HL-60/S4 treated with phorbol 12-myristate 13-acetate at 8.2 ng/mL for 4 days and 3 days (cell line): ENCODE results near the gene CD63.

ENCODE experiments used
- in situ Hi-C: fragments of 300-500 bp; cut with MboI; formaldehyde crosslinking; loops from 2 replicates; pipeline ENCODE4 v1.15.0; 2022; ENCODE audit warnings: low sequenced_read_pairs

The CD63 gene

GRCh38 chr12:55707841-55708694, 20.7 kb downstream of the CD63 start, which contains the start of gene ITGA7:
ITGA7 (minus strand) TSS chr12:55707904; CDS start chr12:55707682, 222 bp downstream.
- in situ Hi-C loops = no loop called here

- in situ Hi-C loops = no loop called here
Observed at GRCh38 chr12:55707219-55707671, 21.6 kb downstream of the CD63 start.

- in situ Hi-C loops = no loop called here
Observed at GRCh38 chr12:55706568-55707218, 22.1 kb downstream of the CD63 start.

- in situ Hi-C loops = no loop called here
Observed at GRCh38 chr12:55705782-55706402, 22.9 kb downstream of the CD63 start.

DNA sequence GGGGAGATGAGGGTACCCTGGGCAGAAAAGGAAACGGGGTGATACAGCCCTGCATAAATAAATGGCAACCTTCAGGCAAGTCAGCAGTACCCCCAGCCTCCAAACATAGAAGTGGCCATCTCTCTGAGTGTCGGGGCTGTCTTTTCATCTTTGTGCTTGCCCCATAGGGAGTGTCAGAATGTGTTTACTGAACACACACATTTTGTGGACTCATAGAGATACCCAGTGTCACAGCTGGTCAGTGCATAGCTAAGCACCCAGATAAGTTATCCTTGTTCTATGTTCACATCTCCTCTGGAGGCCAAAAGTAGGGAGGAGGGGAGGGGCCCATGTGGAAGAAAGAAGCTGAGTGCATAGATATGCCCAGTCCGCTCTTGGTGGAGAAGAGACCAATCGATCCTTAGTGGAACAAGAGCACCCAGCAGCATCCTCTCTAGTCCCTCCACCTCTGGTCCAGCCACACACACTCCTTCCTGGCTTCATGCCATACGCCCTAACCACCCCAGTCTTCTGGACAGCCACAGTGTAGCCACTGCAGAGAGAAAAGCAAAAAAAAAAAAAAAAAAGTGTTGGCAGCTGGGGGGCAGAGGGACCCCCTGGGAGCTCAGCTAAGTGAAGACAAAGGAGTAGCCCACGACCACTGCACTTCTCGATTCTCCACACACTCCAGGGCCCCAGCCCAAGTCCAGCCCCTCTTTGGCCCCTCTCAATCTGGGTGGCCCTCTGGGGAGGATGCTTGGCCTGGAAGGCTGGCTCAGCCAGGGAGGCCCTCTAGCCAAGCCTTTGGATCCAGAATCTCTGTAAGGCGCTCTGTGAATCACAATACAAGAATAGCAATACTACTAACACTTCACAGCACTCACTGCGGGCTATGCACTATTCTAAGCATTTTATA, 23.7 kb downstream of the CD63 start:
- in situ Hi-C loops = no loop called here

DNA sequence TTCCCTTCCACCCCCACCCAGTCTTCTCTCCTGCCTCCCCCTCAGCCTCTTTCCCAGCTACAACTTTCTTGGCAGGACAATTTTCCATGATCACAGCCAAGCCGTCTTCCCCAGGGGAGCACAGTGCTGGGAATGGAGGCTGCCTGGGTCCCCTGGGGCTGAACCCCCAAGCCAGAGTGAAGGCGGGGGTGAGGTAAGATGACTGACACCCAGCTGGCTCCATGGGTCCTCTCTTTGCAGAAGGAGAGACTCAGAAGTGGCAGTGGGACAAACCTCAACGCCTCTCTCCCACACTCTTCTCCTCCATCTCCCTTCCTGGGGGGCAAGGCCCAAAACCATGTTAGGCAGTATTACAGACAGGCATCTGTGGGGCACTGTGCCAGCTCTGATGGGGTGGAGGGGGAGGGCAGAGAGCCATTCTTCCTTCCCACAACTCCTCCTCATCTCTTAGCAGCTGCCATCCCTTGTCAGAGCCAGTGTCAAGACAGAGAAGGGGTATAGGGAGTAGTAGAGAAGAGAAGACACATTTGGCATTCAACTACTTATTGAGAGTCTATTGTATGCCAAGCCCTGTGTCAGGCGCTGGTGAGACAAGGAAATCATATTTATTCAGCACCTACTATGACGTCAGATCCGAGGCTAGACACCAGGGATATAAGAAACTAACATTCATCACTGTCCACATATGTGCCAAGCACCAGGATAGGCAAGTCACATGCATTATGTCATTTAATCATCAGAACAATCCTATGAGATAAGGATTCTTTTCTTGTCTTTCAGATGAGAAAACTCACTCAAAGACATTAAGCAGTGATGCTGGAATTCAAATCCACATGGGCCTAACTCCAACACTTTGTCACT, 24.7 kb downstream of the CD63 start:
- in situ Hi-C loops = no loop called here

DNA sequence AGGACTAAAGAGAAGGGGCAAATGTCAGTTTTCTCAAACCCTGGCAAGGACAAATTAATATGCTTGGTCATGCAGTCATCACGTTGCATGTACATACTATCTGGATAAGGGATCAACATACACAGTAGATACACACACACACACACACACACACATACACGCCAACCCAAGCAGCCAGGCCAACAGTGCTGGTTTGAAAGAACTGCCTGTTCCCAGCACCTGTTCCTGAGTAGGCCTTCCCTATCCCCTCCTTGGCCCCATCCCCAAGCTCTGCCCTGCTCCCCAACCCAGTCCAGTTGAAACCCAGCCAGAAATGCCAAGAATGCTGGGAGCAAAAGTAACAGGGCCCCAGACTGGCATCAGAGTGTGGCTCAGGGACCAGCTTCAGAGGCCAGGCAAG, 25.5 kb downstream of the CD63 start:
- in situ Hi-C loops = no loop called here

GRCh38 chr12:55702861-55703260, 25.9 kb downstream of the CD63 start:
- in situ Hi-C loops = no loop called here

- in situ Hi-C loops = no loop called here
Observed at GRCh38 chr12:55700255-55701018, 28.4 kb downstream of the CD63 start.

- in situ Hi-C loops = no loop called here
Observed at GRCh38 chr12:55699471-55700055, 29.2 kb downstream of the CD63 start.

GRCh38 chr12:55698965-55699364, 29.8 kb downstream of the CD63 start:
- in situ Hi-C loops = no loop called here

- in situ Hi-C loops = no loop called here
Observed at GRCh38 chr12:55698241-55698955, 30.4 kb downstream of the CD63 start.

- in situ Hi-C loops = no loop called here
Observed at GRCh38 chr12:55697686-55698085, 31.1 kb downstream of the CD63 start.

GRCh38 chr12:55696796-55697462, 31.9 kb downstream of the CD63 start:
- in situ Hi-C loops = no loop called here

- in situ Hi-C loops = no loop called here
Observed at GRCh38 chr12:55696141-55696540, 32.7 kb downstream of the CD63 start.

DNA sequence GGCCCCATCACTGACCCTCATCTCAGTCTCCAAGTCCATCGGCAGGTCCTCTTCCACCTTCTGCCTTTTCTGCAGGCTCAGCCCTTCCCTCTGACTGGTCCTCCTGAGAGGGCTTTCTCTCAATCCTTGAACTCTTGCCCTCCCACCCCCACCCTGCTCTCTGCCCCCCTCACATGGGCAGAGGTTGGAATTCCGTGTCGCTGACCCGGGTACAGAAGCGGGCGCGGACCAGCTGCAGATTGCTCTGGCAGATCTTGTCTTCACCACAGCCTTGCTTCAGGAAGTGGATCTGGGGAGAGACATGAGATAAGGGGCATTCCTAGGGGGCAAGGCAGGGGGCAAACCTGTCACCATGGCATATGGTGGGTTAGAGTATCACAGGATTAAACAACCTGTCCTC, 33.5 kb downstream of the CD63 start:
- in situ Hi-C loops = no loop called here

- in situ Hi-C loops = no loop called here
Observed at GRCh38 chr12:55694651-55695050, 34.2 kb downstream of the CD63 start.

GRCh38 chr12:55694188-55694515, 34.7 kb downstream of the CD63 start:
- in situ Hi-C loops = no loop called here
